RWPE1 (cell line): Measurements from ENCODE around the gene TPSD1.
"Not testable (repeated sequence)": the region's sequence is repeated elsewhere in the genome, so short reads cannot be mapped to it uniquely, and the experiment has no call there.

ENCODE experiments used
- CTCF ChIA-PET: fragments of 350-600 bp; sonication (Branson Sonifier 250); formaldehyde crosslinking; extraction: SDS; loops from one replicate; lab custom pipeline; 2021; lab: Yijun Ruan, JAX
- POLR2A ChIA-PET: fragments of 400-600 bp; formaldehyde crosslinking; extraction: SDS; loops from one replicate; lab custom pipeline; 2020; ENCODE audit warnings: antibody characterized with exemption; ENCODE audit not compliant: low non-redundant PET; lab: Yijun Ruan, JAX
- DNase-seq: peaks from one replicate; pipeline ENCODE4 v3.0.0; 2012; ENCODE audit warnings: low spot score
- H3K27ac ChIP-seq: fragments of 450-650 bp; 2 replicates; pipeline ENCODE4 v1.5.1; 2017
- TF ChIP-seq, protein P1 (sequence below): fragments of 450-650 bp; conservative IDR thresholded peaks from 2 replicates; pipeline ENCODE4 v1.5.1; 2017; ENCODE audit warnings: low read depth, mild to moderate bottlenecking

Gene TPSD1

GRCh38 chr16:1255276-1256122, at the start of gene TPSD1:
Gene TPSD1, plus strand, starts transcription at chr16:1256069. Its CDS starts 212 bp downstream, at chr16:1256281.
- POLR2A ChIA-PET, H3K27ac ChIP-seq, CTCF ChIA-PET, DNase-seq: not testable (repeated sequence)

GRCh38 chr16:1206326-1206725, 49.5 kb upstream of the TPSD1 start:
- TF ChIP-seq, protein P1, sequence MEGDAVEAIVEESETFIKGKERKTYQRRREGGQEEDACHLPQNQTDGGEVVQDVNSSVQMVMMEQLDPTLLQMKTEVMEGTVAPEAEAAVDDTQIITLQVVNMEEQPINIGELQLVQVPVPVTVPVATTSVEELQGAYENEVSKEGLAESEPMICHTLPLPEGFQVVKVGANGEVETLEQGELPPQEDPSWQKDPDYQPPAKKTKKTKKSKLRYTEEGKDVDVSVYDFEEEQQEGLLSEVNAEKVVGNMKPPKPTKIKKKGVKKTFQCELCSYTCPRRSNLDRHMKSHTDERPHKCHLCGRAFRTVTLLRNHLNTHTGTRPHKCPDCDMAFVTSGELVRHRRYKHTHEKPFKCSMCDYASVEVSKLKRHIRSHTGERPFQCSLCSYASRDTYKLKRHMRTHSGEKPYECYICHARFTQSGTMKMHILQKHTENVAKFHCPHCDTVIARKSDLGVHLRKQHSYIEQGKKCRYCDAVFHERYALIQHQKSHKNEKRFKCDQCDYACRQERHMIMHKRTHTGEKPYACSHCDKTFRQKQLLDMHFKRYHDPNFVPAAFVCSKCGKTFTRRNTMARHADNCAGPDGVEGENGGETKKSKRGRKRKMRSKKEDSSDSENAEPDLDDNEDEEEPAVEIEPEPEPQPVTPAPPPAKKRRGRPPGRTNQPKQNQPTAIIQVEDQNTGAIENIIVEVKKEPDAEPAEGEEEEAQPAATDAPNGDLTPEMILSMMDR = no peak
- POLR2A ChIA-PET = no interaction called here
- H3K27ac ChIP-seq = no peak overlapping the region

GRCh38 chr16:1206786-1207185, 49.1 kb upstream of the TPSD1 start:
- no peak for DNase-seq
- TF ChIP-seq, protein P1 = no peak
- ChIA-PET CTCF (interaction anchor here (0.7 kb wide), 1 partner anchor 19 kb away, joined by 3 read pairs; no protein-coding TSS in a partner anchor), POLR2A (no interaction called here)
- H3K27ac ChIP-seq = no peak overlapping the region

More at GRCh38 chr16:1206326-1206725, 49.5 kb upstream of the TPSD1 start:
- CTCF ChIA-PET = interaction anchor here (0.7 to 0.9 kb wide), 2 partner anchors 10 to 18 kb away, joined by 3 read pairs; no protein-coding TSS in a partner anchor
- no peak for DNase-seq

- TF ChIP-seq, protein P1 = no peak
- no peak overlapping the region for H3K27ac ChIP-seq
- DNase-seq = no peak
- ChIA-PET CTCF (interaction anchor here (0.9 kb wide), 1 partner anchor 19 kb away, joined by 3 read pairs; no protein-coding TSS in a partner anchor), POLR2A (no interaction called here)
Observed at GRCh38 chr16:1208239-1208830, 47.5 kb upstream of the TPSD1 start.

- no peak overlapping the region for H3K27ac ChIP-seq
- TF ChIP-seq, protein P1 = no peak
- DNase-seq = no peak
- ChIA-PET POLR2A (no interaction called here), CTCF (interaction anchor here (1.1 kb wide), 1 partner anchor 103 kb away, joined by 3 read pairs; no protein-coding TSS in a partner anchor)
Observed at GRCh38 chr16:1209081-1209480, 46.8 kb upstream of the TPSD1 start.

DNA sequence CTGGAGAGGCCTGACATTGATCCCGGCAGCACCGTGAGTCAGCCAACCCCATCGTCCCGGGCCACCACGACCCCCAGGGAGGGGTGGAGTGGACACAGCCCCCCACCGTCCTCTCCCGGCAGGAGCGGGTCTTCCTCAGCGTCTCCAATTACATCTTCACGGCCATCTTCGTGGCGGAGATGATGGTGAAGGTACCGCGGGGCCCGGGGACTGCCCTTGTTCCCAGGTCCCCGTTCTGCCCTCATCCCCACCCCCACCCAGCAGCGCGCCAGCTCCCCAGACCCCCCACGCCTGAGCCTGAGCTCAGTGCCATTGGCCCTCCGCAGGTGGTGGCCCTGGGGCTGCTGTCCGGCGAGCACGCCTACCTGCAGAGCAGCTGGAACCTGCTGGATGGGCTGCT, 45.4 kb upstream of the TPSD1 start:
- no peak for DNase-seq
- POLR2A ChIA-PET = no interaction called here
- H3K27ac ChIP-seq = no peak overlapping the region
- CTCF ChIA-PET = no interaction called here
- TF ChIP-seq, protein P1 = no peak
